H1 (cell line): ENCODE data around the gene ADGRV1. TPM values are rescaled to one million over a fixed set of nuclear protein-coding genes. Genes with fewer than 3 reads are reported as not detected.

Experiments
- ASH2L ChIP-seq: fragments of 200-600, 300-600 bp; sonication (generic); IDR thresholded peaks from one replicate; pipeline ENCODE4 v1.7.1; 2017; ENCODE audit warnings: low read length
- CHD2 ChIP-seq: IDR thresholded peaks from 2 replicates; pipeline ENCODE4 v1.6.1; 2012; ENCODE audit warnings: low read length, improper control_type of control experiment
- CHD7 ChIP-seq: fragments of 300-600 bp; sonication (generic); IDR thresholded peaks from 2 replicates; pipeline ENCODE4 v1.7.1; 2012; ENCODE audit warnings: low read length, moderate library complexity, mild to moderate bottlenecking, inconsistent platforms; ENCODE audit not compliant: insufficient replicate concordance
- EP300 ChIP-seq, 2 experiments: IDR thresholded peaks; 1 replicate in 1 of 2; 2 replicates in 1 of 2; pipeline ENCODE4 v1.6.1; 2011 to 2012; ENCODE audit warnings: low read depth in 2 of 2, low read length in 2 of 2, mild to moderate bottlenecking in 2 of 2, borderline replicate concordance in 1 of 2, inconsistent platforms in 1 of 2, moderate library complexity in 1 of 2
- EZH2 ChIP-seq: fragments of 200-600 bp; sonication (generic); IDR thresholded peaks from 2 replicates; pipeline ENCODE4 v1.7.1; 2012; ENCODE audit warnings: low read depth, mild to moderate bottlenecking, moderate library complexity, low read length, inconsistent platforms; ENCODE audit not compliant: severe bottlenecking
- JUN ChIP-seq: IDR thresholded peaks from 2 replicates; pipeline ENCODE4 v1.6.1; 2011; ENCODE audit warnings: low read depth, mild to moderate bottlenecking, improper control_type of control experiment, low read length
- RBBP5 ChIP-seq: IDR thresholded peaks from 2 replicates; pipeline ENCODE4 v1.7.1; 2012; ENCODE audit warnings: low read depth, mild to moderate bottlenecking, inconsistent platforms, low read length, moderate library complexity, borderline replicate concordance
- RXRA ChIP-seq: IDR thresholded peaks from 2 replicates; pipeline ENCODE4 v1.6.1; 2011; ENCODE audit warnings: low read depth, mild to moderate bottlenecking, low read length, moderate library complexity; ENCODE audit not compliant: insufficient read depth
- SIN3A ChIP-seq, 2 experiments: IDR thresholded peaks in 1 of 2; conservative IDR thresholded peaks in 1 of 2; 2 replicates each; pipeline ENCODE4 v1.6.1; 2011 to 2012; ENCODE audit warnings: low read length in 2 of 2, improper control_type of control experiment in 1 of 2, low read depth in 1 of 2, mild to moderate bottlenecking in 1 of 2
- SP1 ChIP-seq: IDR thresholded peaks from 2 replicates; pipeline ENCODE4 v1.6.1; 2011; ENCODE audit warnings: low read depth, low read length
- SRF ChIP-seq: IDR thresholded peaks from 2 replicates; pipeline ENCODE4 v1.6.1; 2011; ENCODE audit warnings: mild to moderate bottlenecking, low read depth, low read length, moderate library complexity
- YY1 ChIP-seq: IDR thresholded peaks from 2 replicates; pipeline ENCODE4 v1.6.1; 2011; ENCODE audit warnings: low read depth, mild to moderate bottlenecking, low read length
- polyA plus RNA-seq, 7 experiments: library from polyadenylated mRNA; depleted of rRNA in 3 of 7; stranded (reverse) in 5 of 7; unstranded in 2 of 7; fragments of >200 nt in 5 of 7; fragments of 200-250 nt in 2 of 7; gene quantifications; 1 replicate in 5 of 7; 2 replicates in 1 of 7; 4 replicates in 1 of 7; pipeline versions ENCODE4 v1.2.1 to v1.2.3, GENCODE V29; 2011 to 2013; ENCODE audit warnings: missing spikeins in 2 of 7, mixed read lengths in 2 of 7
- total RNA-seq: library from RNA; stranded (reverse); fragmentation: NEBNext Ultra II Directional; extraction: Animal tissue kit (Norgen Biotek cat#: 25700); gene quantifications from 2 replicates; pipeline ENCODE4 v1.2.1, GENCODE V29; 2021

ADGRV1 gene
- total and polyA plus RNA-seq, 2 of the 8 experiments (the other 6 are each of a cell fraction or from before 2014, with no cell fraction given), result 53.1 to 62.2 TPM

GRCh38 chr5:91018200-91018599, 459.6 kb downstream of the ADGRV1 start (continued):
- TF ChIP-seq CHD7, result no peak
- TF ChIP-seq SRF, result no peak
- TF ChIP-seq ASH2L, result no peak
- TF ChIP-seq JUN, result no peak
- TF ChIP-seq RBBP5, result no peak
- no peak for TF ChIP-seq RXRA
- no peak for TF ChIP-seq CHD2
- TF ChIP-seq SP1, result no peak
- no peak for TF ChIP-seq SIN3A (conservative IDR thresholded peaks at IDR 0.05 in 1 of 2, IDR thresholded peaks at IDR 0.05 in 1 of 2; ENCODE audit: low read depth in 1 of 2, low read length in 2 of 2)
- TF ChIP-seq EP300 (IDR thresholded peaks at IDR 0.05; ENCODE audit: borderline replicate concordance in 1 of 2, low read depth in 2 of 2, low read length in 2 of 2), result no peak
- TF ChIP-seq EZH2, result no peak
- no peak for TF ChIP-seq YY1
